K562 (cell line): ENCODE data around the gene PTGER4.

Source experiments
- ATF3 ChIP-seq, 2 experiments: fragments of 450-650 bp in 1 of 2; sonication (generic) in 1 of 2; formaldehyde crosslinking in 1 of 2; IDR thresholded peaks in 1 of 2; conservative IDR thresholded peaks in 1 of 2; 2 replicates each; pipeline versions ENCODE4 v1.6.1 to v1.8.1; 2016 to 2023; ENCODE audit warnings: mild to moderate bottlenecking in 2 of 2, moderate library complexity in 2 of 2, inconsistent platforms in 1 of 2, missing genetic modification reagents in 1 of 2
- CEBPB ChIP-seq: fragments of 450-650 bp; IDR thresholded peaks from 2 replicates; pipeline ENCODE4 v1.6.1; 2016; ENCODE audit warnings: missing genetic modification characterization, missing compliant biosample characterization
- CTCF ChIP-seq, 3 experiments: IDR thresholded peaks in 2 of 3; conservative IDR thresholded peaks in 1 of 3; 2 replicates each; pipeline ENCODE4 v1.5.1; 2011 to 2012; ENCODE audit warnings: low read length in 3 of 3, mild to moderate bottlenecking in 3 of 3, control low read depth in 2 of 3, improper control_type of control experiment in 1 of 3, inconsistent platforms in 1 of 3, low read depth in 1 of 3, mixed read lengths in 1 of 3, moderate library complexity in 1 of 3; ENCODE audit not compliant: insufficient read depth in 2 of 3
- HOMEZ ChIP-seq: fragments of 250-450 bp; sonication (Bioruptor Pico); IDR thresholded peaks from 2 replicates; pipeline ENCODE4 v1.4.0; 2020; ENCODE audit warnings: mild to moderate bottlenecking, moderate library complexity
- MAX ChIP-seq: sonication (generic); formaldehyde crosslinking; IDR thresholded peaks from 2 replicates; pipeline ENCODE4 v1.9.0; 2022; ENCODE audit warnings: mild to moderate bottlenecking, missing genetic modification reagents
- POLR2AphosphoS5 ChIP-seq: IDR thresholded peaks from 2 replicates; pipeline ENCODE4 v1.6.1; 2011; ENCODE audit warnings: mild to moderate bottlenecking, low read depth, low read length, moderate library complexity; ENCODE audit not compliant: control insufficient read depth, insufficient read depth
- RAD21 ChIP-seq, 2 experiments: fragments of 250-450 bp in 1 of 2; fragments of 450-650 bp in 1 of 2; sonication (Bioruptor Pico) in 1 of 2; formaldehyde crosslinking in 1 of 2; IDR thresholded peaks in 1 of 2; conservative IDR thresholded peaks in 1 of 2; 2 replicates each; pipeline versions ENCODE4 v1.4.0 to v1.8.0; 2020 to 2022; ENCODE audit warnings: mild to moderate bottlenecking in 2 of 2, moderate library complexity in 1 of 2
- TCF7 ChIP-seq: sonication (generic); IDR thresholded peaks from 2 replicates; pipeline ENCODE4 v1.6.1; 2016; ENCODE audit warnings: antibody characterized with exemption, borderline replicate concordance
- ZBTB11 ChIP-seq, 3 experiments: fragments of 200-800 bp in 1 of 3; fragments of 250-450 bp in 1 of 3; fragments of 450-650 bp in 1 of 3; sonication (Bioruptor Pico) in 1 of 3; sonication (Bioruptor generic) in 1 of 3; formaldehyde crosslinking in 1 of 3; IDR thresholded peaks; 2 replicates each; pipeline versions ENCODE4 v1.6.1 to v1.8.0; 2016 to 2022; ENCODE audit warnings: mild to moderate bottlenecking in 2 of 3, missing genetic modification characterization in 2 of 3, missing compliant biosample characterization in 1 of 3, moderate library complexity in 1 of 3
- ZFPM2 ChIP-seq: fragments of 250-450 bp; sonication (Bioruptor Pico); IDR thresholded peaks from 2 replicates; pipeline ENCODE4 v1.5.1; 2022; ENCODE audit warnings: mild to moderate bottlenecking
- ZNF707 ChIP-seq: fragments of 250-450 bp; sonication (Bioruptor Pico); conservative IDR thresholded peaks from 2 replicates; pipeline ENCODE4 v1.8.0; 2022; ENCODE audit warnings: inconsistent platforms, mild to moderate bottlenecking, moderate library complexity

- TF ChIP-seq CTCF (IDR thresholded peaks at IDR 0.05 in 2 of 3, conservative IDR thresholded peaks at IDR 0.05 in 1 of 3; ENCODE audit: insufficient read depth in 2 of 3, low read depth in 1 of 3, low read length in 3 of 3) = no peak
- no peak for TF ChIP-seq ZFPM2
- no peak for TF ChIP-seq HOMEZ (CRISPR knock-in tag)
- TF ChIP-seq MAX (CRISPR knock-in tag) = no peak
- TF ChIP-seq RAD21 (CRISPR knock-in tag; conservative IDR thresholded peaks at IDR 0.05 in 1 of 2, IDR thresholded peaks at IDR 0.05 in 1 of 2) = no peak
- TF ChIP-seq CEBPB (tag) = no peak
- no peak for TF ChIP-seq ATF3 (IDR thresholded peaks at IDR 0.05)
- TF ChIP-seq ATF3 (CRISPR knock-in tag; conservative IDR thresholded peaks at IDR 0.05) = no peak
- no peak for TF ChIP-seq POLR2AphosphoS5
- TF ChIP-seq TCF7 = no peak
- TF ChIP-seq ZBTB11 (CRISPR knock-in tag; IDR thresholded peaks at IDR 0.05) = no peak
- TF ChIP-seq ZNF707 = no peak
These were observed 31.6 kb upstream of the PTGER4 start for GRCh38 chr5:40648150-40648549.
